ENCODE data around the gene TBRG4.

- TF ChIP-seq CTCF (IDR thresholded peaks at IDR 0.05) (no peak), POLR2A (IDR thresholded peaks at IDR 0.05) (no peak)
Measured at GRCh38 chr7:45116048-45116447, 4.6 kb upstream of the TBRG4 start.
